Ovary (tissue), 9 donors: ENCODE results near the gene GTF3C1. TPM values are rescaled to one million over a fixed set of nuclear protein-coding genes. Genes with fewer than 3 reads are reported as not detected.
"Not testable (repeated sequence)": the region's sequence is repeated elsewhere in the genome, so short reads cannot be mapped to it uniquely, and the experiment has no call there.

Experiments used
- DNase-seq, 5 donors: peaks; one replicate each; pipeline ENCODE4 v3.0.0-alpha.2; 2019 to 2020
- H3K27ac ChIP-seq, 2 donors: fragments of 200-600 bp; one replicate each; pipeline versions ENCODE4 v1.5.1 to v1.8.0; 2019 to 2022
- H3K27me3 ChIP-seq: fragments of 200-600 bp; one replicate; pipeline ENCODE4 v1.8.0; 2022
- H3K36me3 ChIP-seq: fragments of 200-600 bp; sonication (generic); one replicate; pipeline ENCODE4 v1.5.1; 2019
- H3K4me1 ChIP-seq: one replicate; pipeline ENCODE4 v1.8.1; 2013; ENCODE audit warnings: mild to moderate bottlenecking, moderate library complexity; ENCODE audit not compliant: insufficient read depth
- H3K4me3 ChIP-seq: fragments of 200-600 bp; sonication (generic); one replicate; pipeline ENCODE4 v1.5.1; 2017
- H3K9me3 ChIP-seq, 2 donors: fragments of 200-600 bp in 1 of 2; sonication (generic) in 1 of 2; one replicate each; pipeline versions ENCODE4 v1.5.1 to v1.8.1; 2013 to 2019; ENCODE audit warnings: mild to moderate bottlenecking in 1 of 2, moderate library complexity in 1 of 2
- EP300 ChIP-seq: sonication (generic); formaldehyde crosslinking; IDR thresholded peaks from one replicate; pipeline ENCODE4 v1.6.1; 2017; ENCODE audit warnings: antibody characterized with exemption
- POLR2A ChIP-seq: fragments of 450-650 bp; IDR thresholded peaks from one replicate; pipeline ENCODE4 v1.6.1; 2017; ENCODE audit warnings: antibody characterized with exemption, mild to moderate bottlenecking, moderate library complexity
- WGBS, 3 donors: extraction: QIAGEN DNeasy Blood & Tissue Kit in 1 of 3; methylation state at CpG; one replicate each; pipeline versions ENCODE4 v1.1.5 to v1.1.7; 2013 to 2017; 5-methylcytosine and 5-hydroxymethylcytosine counted together
- intact Hi-C, 4 donors: fragments of 100-400 bp; cut with DNase I; formaldehyde crosslinking; loops; one replicate each; pipeline versions ENCODE4 v1.11.0 to v1.15.1; 2022 to 2023
- polyA plus RNA-seq, 2 donors: library from polyadenylated mRNA; stranded (reverse); fragments of 200-250 nt in 1 of 2; fragments of 350-450 nt in 1 of 2; fragmentation: Illumina TruSeq in 1 of 2; extraction: RNeasy Lipid Tissue Mini Kit (QIAGEN cat#74804) in 1 of 2; gene quantifications; one replicate each; pipeline ENCODE4 v1.2.3, GENCODE V29; 2013 to 2014
- total RNA-seq, 7 donors: library from RNA; depleted of rRNA in 2 of 7; stranded (reverse); fragments of >200 nt in 2 of 7; fragmentation: NEBNext Ultra II Directional in 3 of 7; extraction: Animal tissue kit (Norgen Biotek cat#: 25700) in 3 of 7; gene quantifications; one replicate each; pipeline versions ENCODE4 v1.1.0 to v1.2.4, GENCODE V29; 2016 to 2023
- TF ChIP-seq, protein P1 (sequence below), 3 donors: fragments of 450-650 bp in 2 of 3; fragments of 200-600 bp in 1 of 3; IDR thresholded peaks; one replicate each; pipeline versions ENCODE4 v1.5.1 to v1.8.0; 2016 to 2022; ENCODE audit warnings: antibody characterized with exemption in 3 of 3, mild to moderate bottlenecking in 1 of 3
- donor health status: DM: no; HTN: no; CAD: no; lungs with moderate emphysema.
- donor health status: DM: no; HTN: no; CAD: no.
- donor health status: Bipolar disorder and iron deficiency.
- donor health status: DM: yes; HTN: yes; CAD: no.
- donor health status: DM: no; HTN: no; CAD: no.
- donor health status: DM: yes; HTN: yes; CAD: no.

The GTF3C1 gene
- total and polyA plus RNA-seq, 9 donors, result 33.9 to 71.7 (median 52.7) TPM

DNA sequence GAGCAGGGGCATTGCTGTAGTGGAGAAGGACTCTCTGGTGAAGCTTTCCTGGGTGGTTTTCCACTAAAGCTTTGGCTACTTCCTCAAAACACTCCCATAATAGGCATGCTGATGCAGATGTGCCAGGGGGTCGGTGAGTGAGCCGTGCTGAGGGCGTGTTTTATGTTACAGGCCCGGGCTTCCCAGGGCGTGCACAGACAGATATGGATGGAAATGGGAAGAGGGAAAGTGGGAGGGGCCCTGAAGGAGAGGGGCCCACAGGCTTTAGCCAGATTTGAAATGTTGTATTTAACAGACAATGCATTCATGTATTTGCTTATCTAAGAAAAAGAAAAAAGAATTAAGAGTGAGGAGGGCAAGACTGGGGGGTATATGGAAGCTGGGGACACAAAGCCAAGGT, 91.5 kb downstream of the GTF3C1 start:
- intact Hi-C loops, result loop anchor here in 2 of 4 donors (5.0 to 10.0 kb wide), 2 partner anchors 226 to 283 kb away; no protein-coding TSS in a partner anchor
- Histone ChIP-seq H3K36me3 (no peaks in the 10 kb centered on the region), H3K9me3 (no peaks in the 10 kb centered on the region), H3K4me3 (no peak overlapping the region), H3K27me3 (no peaks in the 10 kb centered on the region), H3K27ac (no peak overlapping the region), H3K4me1 (no peaks in the 10 kb centered on the region)
- TF ChIP-seq, protein P1, sequence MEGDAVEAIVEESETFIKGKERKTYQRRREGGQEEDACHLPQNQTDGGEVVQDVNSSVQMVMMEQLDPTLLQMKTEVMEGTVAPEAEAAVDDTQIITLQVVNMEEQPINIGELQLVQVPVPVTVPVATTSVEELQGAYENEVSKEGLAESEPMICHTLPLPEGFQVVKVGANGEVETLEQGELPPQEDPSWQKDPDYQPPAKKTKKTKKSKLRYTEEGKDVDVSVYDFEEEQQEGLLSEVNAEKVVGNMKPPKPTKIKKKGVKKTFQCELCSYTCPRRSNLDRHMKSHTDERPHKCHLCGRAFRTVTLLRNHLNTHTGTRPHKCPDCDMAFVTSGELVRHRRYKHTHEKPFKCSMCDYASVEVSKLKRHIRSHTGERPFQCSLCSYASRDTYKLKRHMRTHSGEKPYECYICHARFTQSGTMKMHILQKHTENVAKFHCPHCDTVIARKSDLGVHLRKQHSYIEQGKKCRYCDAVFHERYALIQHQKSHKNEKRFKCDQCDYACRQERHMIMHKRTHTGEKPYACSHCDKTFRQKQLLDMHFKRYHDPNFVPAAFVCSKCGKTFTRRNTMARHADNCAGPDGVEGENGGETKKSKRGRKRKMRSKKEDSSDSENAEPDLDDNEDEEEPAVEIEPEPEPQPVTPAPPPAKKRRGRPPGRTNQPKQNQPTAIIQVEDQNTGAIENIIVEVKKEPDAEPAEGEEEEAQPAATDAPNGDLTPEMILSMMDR (IDR thresholded peaks at IDR 0.05), result no peak
- TF ChIP-seq POLR2A (no peak), EP300 (no peak)
- WGBS, 3 donors, result 40 to 55% (median 48%) methylated on average over 5 of the region's 5 CpGs
- DNase-seq, result no peak

DNA sequence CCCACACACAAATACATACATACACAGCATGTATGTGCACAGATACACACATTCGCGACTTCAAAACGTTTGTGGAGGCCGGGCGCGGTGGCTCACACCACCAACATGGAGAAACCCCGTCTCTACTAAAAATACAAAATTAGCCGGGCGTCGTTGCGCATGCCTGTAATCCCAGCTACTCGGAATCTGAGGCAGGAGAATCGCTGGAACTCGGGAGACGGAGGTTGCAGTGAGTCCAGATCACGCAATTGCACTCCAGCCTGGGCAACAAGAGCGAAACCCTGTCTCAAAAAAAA, 92.2 kb downstream of the GTF3C1 start:
- H3K36me3 ChIP-seq, H3K27me3 ChIP-seq, H3K27ac ChIP-seq, H3K4me1 ChIP-seq, H3K9me3 ChIP-seq, DNase-seq, H3K4me3 ChIP-seq: not testable (repeated sequence)
- 90 to 93% (median 91%) methylated on average over 17 of the region's 17 CpGs for WGBS, 3 donors
- intact Hi-C loops, result loop anchor here in 2 of 4 donors (5.0 to 10.0 kb wide), 2 partner anchors 225 to 283 kb away; no protein-coding TSS in a partner anchor

DNA sequence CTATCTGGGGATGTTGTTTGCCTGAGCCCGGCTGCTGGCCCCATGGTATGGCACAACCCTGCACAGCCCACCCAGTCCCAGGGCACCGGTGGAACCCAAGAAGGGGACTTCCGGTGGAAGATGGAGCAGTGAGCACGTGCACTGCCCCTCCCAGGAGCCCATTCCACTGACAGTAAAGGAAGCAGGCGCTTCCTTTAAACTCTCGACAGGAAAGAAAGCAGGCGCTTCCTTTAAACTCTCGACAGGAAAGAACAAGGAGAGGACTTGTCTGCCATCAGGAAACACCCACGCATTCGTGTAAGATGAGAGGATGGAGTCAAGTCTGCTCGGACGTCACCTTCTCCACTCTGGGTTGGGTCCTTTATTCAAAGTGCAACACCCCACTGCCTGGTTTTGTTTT, 94.0 kb downstream of the GTF3C1 start:
- intact Hi-C loops, result loop anchor here in 2 of 4 donors (5.0 to 10.0 kb wide), 2 partner anchors 223 to 281 kb away; no protein-coding TSS in a partner anchor
- H3K36me3 ChIP-seq, result no peaks in the 10 kb centered on the region
- H3K4me3 ChIP-seq, result no peak overlapping the region
- no peaks in the 10 kb centered on the region for H3K4me1 ChIP-seq
- TF ChIP-seq EP300, result no peak
- no peak for TF ChIP-seq POLR2A
- TF ChIP-seq, protein P1 (IDR thresholded peaks at IDR 0.05), result no peak
- WGBS, 3 donors, result 33 to 40% (median 34%) methylated on average over 12 of the region's 12 CpGs
- no peaks in the 10 kb centered on the region for H3K27me3 ChIP-seq
- H3K27ac ChIP-seq, result no peak overlapping the region
- no peaks in the 10 kb centered on the region for H3K9me3 ChIP-seq
- no peak for DNase-seq

DNA sequence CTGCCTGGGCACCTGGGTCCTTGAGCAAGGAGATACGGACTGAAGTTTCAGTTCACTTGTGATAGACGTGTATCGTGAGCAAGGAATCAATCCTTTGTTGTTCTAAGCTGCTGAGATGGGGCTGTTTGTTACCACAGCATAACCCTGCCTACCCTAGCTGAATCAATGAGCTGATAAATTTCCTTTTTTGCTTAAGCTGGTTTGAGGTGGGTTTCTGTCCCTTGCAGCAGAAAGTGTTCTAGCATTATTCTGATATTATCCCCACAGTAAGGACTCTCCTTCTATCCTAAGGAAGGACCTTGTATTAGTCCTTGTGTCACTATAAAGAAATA, 96.3 kb downstream of the GTF3C1 start:
- H3K9me3 ChIP-seq, result no peaks in the 10 kb centered on the region
- TF ChIP-seq EP300, result no peak
- TF ChIP-seq POLR2A, result no peak
- TF ChIP-seq, protein P1 (IDR thresholded peaks at IDR 0.05), result no peak
- 89 to 91% (median 89%) methylated on average over 3 of the region's 3 CpGs for WGBS, 3 donors
- no peaks in the 10 kb centered on the region for H3K27me3 ChIP-seq
- no peak overlapping the region for H3K4me3 ChIP-seq
- no peaks in the 10 kb centered on the region for H3K4me1 ChIP-seq
- no peak overlapping the region for H3K27ac ChIP-seq
- H3K36me3 ChIP-seq, result no peaks in the 10 kb centered on the region
- intact Hi-C loops, result loop anchor here in 1 of 4 donors (10.0 kb wide), 1 partner anchor 279 kb away; no protein-coding TSS in a partner anchor
- DNase-seq, result no peak

DNA sequence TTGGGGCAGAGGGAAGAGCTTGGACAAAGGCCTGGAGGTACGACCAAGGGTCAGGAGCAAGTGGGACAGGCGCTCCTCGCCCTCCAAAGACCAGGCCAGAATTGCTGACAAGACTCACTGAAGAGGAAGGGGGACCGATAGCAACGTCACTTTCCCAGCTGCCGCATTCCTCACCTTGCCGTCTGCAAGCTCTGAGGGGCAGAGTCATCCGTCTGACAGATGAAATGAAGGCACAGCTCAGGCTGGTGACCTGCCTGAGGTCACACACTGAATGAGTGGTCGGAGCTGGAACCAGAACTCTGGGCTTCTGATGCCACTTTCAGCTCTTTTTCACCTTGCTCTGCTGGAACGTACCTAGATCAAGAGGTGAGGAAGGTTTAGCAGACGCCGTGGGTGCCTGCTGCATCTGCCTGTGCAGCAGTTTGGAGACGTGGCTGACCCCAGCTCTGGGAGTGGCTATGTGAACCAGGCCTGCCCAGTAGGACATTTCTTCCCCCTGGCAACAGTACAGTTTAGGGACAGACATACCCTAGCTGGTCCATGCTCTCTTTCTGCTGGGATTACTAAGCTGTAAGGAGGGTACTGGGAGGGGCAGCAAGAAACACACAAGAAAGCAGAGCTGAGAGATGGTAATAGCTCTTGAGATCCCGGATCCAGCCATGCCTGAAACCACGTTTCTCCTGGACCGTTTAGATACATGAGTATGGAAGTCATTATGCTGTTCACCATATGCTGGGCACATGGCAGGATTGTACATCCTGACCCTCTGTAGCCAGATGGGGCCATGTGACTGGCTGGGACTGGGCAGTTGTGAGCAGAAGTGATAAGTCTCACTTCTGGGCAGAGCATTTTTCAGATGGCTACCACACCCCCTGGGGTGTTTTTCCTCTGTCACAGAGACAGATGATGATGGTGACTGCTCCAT, 96.9 kb downstream of the GTF3C1 start:
- no peak for TF ChIP-seq EP300
- DNase-seq, result no peak
- intact Hi-C loops, result loop anchor here in 1 of 4 donors (10.0 kb wide), 1 partner anchor 278 kb away; no protein-coding TSS in a partner anchor
- Histone ChIP-seq H3K9me3 (no peaks in the 10 kb centered on the region), H3K4me1 (no peaks in the 10 kb centered on the region), H3K36me3 (no peaks in the 10 kb centered on the region), H3K27me3 (no peaks in the 10 kb centered on the region), H3K4me3 (no peak overlapping the region), H3K27ac (no peak overlapping the region)
- WGBS, 3 donors, result 62 to 68% (median 62%) methylated on average over 16 of the region's 16 CpGs
